Stimulated activated CD4-positive, alpha-beta T cell treated with anti-CD3 and anti-CD28 coated beads, Interleukin-2, amount 100 ng/mL, for 48 hours (primary cell): ENCODE measurements around the gene GPR132.
"Not testable (repeated sequence)": the region's sequence is repeated elsewhere in the genome, so short reads cannot be mapped to it uniquely, and the experiment has no call there.

Experiments used
- DNase-seq, 2 donors: peaks; one replicate each; pipeline ENCODE4 v3.0.0-alpha.2; 2020

Gene GPR132

GRCh38 chr14:105065280-105066228, at the start of gene GPR132:
GPR132 (minus strand) TSS chr14:105065430; CDS start chr14:105055420, 10,010 bp downstream.
- peak; percentile 72 to 75 for DNase-seq

- not testable (repeated sequence) for DNase-seq
Measured at GRCh38 chr14:105109243-105109642, 44.0 kb upstream of the GPR132 start.

GRCh38 chr14:105108516-105108864, 43.3 kb upstream of the GPR132 start:
- no peak for DNase-seq

GRCh38 chr14:105107781-105108515, 42.7 kb upstream of the GPR132 start:
- DNase-seq, result no peak

GRCh38 chr14:105107351-105107750, 42.1 kb upstream of the GPR132 start:
- DNase-seq, result no peak

- DNase-seq, result no peak
Measured at GRCh38 chr14:105105158-105105557, 39.9 kb upstream of the GPR132 start.

- DNase-seq, result no peak
Measured at GRCh38 chr14:105102893-105103292, 37.7 kb upstream of the GPR132 start.

GRCh38 chr14:105102361-105102870, 37.2 kb upstream of the GPR132 start:
- DNase-seq, result no peak

GRCh38 chr14:105100910-105101309, 35.7 kb upstream of the GPR132 start:
- DNase-seq, result no peak

GRCh38 chr14:105099778-105100177, 34.5 kb upstream of the GPR132 start:
- DNase-seq, result no peak

GRCh38 chr14:105098316-105098715, 33.1 kb upstream of the GPR132 start:
- no peak for DNase-seq

- DNase-seq, result no peak
Measured at GRCh38 chr14:105097794-105098127, 32.5 kb upstream of the GPR132 start.

GRCh38 chr14:105096206-105096875, 31.1 kb upstream of the GPR132 start:
- DNase-seq, result no peak

- DNase-seq, result no peak
Measured at GRCh38 chr14:105095236-105095805, 30.1 kb upstream of the GPR132 start.

- DNase-seq, result no peak
Measured at GRCh38 chr14:105094193-105094907, 29.1 kb upstream of the GPR132 start.

- peak; percentile 69 to 75 for DNase-seq
Measured at GRCh38 chr14:105093431-105094192, 28.4 kb upstream of the GPR132 start.

- peak; percentile 48 to 67 for DNase-seq
Measured at GRCh38 chr14:105093038-105093430, 27.8 kb upstream of the GPR132 start.

- DNase-seq, result no peak
Measured at GRCh38 chr14:105092171-105093037, 27.2 kb upstream of the GPR132 start.

- no peak for DNase-seq
Measured at GRCh38 chr14:105091517-105092170, 26.4 kb upstream of the GPR132 start.

GRCh38 chr14:105091054-105091516, 25.9 kb upstream of the GPR132 start:
- DNase-seq, result no peak
